GF-D8 (cell line): ENCODE results near the gene SUGP2.

ENCODE experiments used
- DNase-seq: peaks from one replicate; lab custom pipeline; 2025; lab: John Stamatoyannopoulos, UW

SUGP2 gene

DNA sequence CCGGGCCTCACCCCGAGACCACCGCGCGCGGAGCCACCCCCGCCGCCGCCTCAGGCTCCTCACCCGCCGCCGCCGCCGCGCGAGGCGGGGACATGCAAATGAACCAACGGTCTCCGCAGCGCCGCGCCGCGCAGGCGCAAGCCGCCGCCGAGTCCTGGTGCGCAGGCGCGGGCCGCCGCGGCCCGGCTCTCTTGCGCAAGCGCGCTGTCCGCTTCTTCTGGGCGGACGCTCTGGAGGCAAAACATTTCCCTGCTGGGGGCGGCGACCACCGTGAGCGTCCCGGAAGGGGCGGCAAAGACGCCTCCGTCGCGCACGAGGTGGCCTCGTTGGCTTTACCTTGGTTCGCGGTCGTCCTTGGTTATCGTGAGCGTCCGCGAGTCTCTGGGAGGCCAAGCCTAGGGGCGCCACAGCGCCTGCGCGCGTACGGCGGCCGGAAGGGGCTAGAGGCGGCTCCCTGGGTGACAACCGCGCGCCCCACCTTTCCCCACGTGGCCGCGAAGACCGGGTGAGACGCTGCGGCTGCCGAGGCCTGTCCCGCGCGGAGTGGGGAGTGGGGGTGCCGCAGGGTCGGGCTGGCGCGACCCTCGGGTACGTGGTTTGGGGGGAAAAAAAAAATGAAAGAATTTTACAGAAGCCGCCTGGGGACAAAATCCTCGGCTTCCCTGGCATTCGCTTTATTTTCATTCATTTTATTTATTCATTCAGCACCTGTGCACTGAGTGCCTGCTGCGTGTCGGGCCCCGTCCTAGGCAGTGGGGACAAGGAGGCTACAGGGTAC is at the start of gene SUGP2, which contains the start of gene ARMC6:
Gene SUGP2 (minus strand): TSS at position 92 of the 778 bp plus-strand sequence. CDS start 2,446 bp downstream, outside the sequence.
Gene ARMC6 (plus strand): TSS at position 178 of the 778 bp plus-strand sequence. CDS start 607 bp downstream, outside the sequence.
- peak; percentile 81 for DNase-seq

DNA sequence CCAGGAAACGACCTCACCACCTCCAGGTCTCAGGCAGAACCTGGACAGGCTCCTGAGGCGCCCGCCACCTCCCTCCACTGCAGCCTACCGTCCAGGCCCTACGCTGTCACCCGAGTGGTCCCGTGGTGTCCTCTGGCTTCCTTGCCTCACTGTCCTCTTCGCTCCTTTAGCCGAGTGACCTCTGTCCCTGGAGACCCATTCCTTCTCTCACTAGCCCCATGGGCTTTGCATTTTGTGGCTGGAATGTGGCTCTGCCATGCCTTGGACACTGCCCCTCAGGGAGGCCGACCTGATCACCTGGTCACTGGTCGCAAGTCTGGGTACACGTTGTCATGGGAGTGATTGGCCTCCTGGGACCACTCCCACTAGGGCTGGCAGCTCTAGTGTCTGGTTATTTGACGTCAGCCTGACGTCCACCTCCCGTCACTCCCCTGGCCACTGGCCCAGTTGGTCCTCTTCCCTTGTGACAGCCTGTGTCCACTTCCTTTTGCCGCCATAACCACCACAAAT is 48.4 kb upstream of the SUGP2 start:
- no peak for DNase-seq

DNA sequence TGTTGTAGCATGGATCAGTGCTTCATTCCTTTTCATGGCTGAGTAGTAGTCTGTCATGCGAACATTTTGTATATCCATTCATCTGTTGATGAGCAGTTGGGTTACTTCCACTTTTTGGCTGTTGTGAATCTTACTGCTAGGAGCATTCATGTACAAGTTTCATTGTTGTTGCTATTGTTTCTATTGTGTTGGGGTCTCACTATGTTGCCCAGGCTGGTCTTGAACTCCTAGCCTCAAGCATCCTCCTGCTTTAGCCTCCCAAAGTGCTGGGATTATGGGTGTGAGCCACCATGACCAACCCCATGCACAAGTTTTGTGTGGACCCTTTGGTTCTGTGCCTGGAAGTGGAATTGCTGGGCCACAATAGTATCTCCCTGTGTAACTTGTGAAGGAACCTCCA is 46.3 kb upstream of the SUGP2 start:
- DNase-seq = no peak

DNA sequence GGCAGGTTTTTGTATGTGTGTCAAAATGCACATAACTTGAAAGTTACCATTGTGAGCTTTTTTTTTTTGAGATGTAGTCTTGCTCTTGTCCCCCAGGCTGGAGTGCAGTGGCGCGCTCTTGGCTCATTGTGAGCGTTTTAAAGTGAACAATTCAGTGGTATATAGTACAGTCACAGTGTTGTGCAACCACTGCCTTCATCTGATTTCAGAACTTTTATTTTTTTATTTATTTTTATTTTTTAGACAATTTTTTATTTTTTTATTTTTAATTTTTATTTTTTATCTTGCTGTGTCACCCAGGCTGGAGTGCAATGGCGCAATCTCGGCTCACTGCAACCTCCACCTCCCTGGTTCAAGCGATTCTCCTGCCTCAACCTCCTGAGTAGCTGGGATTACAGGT is 45.5 kb upstream of the SUGP2 start:
- no peak for DNase-seq

DNA sequence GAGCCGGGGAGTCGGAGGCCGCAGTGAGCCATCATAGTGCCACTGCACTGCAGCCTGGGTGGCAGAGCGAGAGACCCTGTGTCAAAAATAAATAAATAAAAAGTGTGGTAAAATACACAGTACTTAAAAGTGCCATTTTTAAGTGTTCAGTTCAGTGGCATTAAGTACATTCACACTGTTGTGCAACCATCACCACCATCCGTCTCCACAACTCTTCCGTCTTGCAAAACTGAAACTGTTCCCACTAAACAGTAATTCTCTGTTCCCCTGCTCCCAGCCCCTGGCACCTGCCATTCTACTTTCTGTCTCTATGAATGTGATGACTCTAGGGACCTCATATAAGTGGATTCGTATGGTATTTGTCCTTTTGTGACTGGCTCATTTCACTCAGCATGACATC is 43.8 kb upstream of the SUGP2 start:
- DNase-seq = no peak

DNA sequence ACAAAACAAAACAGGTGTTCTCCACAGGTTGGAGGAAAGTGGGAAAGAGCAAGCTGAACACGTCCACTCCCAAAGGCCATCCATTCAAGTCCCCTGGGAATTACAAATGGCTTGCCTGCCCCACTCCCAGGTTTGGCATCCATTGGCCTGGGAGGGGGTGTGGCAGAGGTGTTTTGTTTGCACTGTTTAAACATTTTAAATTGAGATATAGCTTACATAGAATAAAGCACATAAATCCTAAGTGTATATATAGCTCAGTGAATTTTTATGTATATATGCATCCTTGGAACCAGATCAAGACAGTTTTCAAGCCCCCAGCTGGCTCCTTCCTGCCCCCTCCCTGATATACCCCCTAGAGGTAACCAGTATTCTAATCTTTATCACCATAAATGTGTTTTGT is 43.2 kb upstream of the SUGP2 start:
- no peak for DNase-seq

DNA sequence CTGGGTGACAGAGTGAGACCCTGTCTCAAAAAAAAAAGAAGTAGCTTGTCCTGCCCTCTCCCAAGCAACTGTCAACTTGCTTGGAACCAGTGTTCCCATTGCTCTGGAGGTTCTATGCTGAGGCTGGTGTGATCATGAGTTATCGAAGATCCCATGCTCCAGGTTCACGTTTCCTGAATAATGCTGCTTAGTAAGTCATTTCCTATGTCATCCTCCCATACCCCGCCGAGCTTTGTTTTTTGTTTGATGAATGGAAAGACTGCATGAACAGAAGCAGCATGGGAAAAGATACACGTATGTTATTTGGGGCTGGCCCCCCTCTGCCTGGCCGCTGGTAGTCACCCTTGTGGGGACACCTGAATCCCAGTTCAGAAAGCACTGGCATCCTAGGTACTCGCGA is 41.8 kb upstream of the SUGP2 start:
- DNase-seq = no peak

DNA sequence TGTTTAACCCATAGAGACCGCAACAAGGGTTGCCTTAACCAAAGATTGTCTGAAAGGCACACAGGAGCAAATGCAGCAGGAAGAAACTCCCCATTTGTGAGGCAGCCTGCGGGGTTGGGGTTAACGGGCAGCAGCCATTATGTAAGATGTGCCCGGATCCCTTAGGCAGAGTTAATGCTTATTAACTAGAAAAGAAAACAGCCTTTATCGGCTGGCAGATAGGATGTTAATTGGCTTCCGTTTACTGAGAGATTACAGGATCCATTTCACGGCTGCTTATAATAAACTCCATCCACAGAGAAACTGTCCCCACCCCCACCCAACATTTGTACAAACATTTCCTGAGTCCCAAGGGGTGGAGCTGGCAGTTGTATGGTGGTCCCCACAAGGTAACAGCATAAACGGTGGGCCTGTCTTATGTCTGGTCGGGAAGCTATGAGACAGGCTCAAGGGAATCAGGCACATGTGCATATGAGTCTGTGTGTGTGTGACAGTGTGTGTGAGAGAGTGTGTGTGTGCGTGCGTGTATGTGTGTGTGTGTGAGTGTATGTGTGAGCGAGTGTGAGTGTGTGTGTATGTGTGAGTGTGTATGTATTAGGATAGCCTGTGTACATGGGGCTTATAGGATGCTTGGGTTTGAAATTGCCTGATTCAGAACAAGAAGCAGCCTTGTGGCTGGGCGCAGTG is 41.0 kb upstream of the SUGP2 start:
- DNase-seq = no peak

DNA sequence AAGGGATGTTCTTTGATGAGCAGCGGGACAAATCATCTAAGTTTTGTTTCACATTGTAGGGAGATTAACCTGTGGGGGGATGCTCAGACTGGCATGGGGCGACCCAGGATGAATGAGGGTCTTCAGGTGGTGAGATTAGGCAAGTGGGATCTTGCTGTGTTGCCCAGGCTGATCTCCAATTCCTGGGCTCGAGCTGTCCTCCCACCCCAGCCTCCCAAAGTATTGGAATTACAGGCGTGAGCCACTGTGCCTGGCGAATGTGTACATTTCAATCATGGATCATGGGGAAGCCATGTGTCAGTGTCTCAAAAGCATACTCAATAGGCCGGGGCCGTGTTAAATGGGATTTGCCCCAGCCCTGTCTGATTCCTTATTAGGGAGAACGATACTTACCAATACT is 38.6 kb upstream of the SUGP2 start:
- DNase-seq = no peak

DNA sequence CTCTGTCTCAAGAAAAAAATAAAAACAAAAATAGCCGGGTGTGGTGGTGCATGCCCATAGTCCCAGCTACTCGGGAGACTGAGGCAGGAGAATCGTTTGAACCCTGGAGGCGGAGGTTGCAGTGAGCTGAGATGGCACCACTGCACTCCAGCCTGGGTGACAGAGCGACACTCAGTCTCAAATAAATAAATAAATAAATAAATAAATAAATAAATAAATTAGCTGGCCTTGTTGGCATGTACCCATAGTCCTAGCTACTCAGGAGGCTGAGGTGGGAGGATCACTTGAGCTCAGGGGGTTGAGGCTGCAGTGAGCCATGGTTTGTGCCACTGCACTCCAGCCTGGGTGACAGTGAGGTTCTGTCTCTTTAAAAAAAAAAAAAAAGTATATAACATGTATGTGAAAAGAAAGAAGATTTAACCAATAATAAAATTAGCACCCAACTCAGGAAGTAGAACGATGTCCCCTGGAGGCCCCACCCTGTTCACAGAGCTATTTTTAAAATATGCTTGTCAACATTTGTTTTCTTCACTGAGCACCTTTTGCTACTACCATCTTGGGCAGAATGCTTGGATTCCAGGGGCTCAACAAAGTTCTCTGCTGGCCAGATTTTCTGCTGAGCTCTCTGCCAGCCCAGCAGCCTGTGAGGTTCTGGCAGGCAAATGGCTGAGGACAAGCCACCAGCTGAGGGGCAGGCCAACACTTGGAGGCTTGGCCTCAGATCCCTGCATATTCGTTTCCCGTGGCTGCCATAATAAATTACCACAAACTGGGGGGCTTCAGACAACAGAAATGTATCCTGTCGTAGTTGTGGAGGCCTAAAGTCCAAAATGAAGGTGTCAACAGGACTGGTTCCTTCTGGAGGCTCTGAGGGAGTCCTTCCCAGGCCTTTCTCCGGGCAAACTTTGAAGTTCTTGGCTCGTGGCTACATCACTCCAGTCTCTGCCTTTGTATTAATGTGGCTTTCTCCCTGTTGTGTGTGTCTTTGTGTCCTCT is 35.6 kb upstream of the SUGP2 start:
- no peak for DNase-seq

DNA sequence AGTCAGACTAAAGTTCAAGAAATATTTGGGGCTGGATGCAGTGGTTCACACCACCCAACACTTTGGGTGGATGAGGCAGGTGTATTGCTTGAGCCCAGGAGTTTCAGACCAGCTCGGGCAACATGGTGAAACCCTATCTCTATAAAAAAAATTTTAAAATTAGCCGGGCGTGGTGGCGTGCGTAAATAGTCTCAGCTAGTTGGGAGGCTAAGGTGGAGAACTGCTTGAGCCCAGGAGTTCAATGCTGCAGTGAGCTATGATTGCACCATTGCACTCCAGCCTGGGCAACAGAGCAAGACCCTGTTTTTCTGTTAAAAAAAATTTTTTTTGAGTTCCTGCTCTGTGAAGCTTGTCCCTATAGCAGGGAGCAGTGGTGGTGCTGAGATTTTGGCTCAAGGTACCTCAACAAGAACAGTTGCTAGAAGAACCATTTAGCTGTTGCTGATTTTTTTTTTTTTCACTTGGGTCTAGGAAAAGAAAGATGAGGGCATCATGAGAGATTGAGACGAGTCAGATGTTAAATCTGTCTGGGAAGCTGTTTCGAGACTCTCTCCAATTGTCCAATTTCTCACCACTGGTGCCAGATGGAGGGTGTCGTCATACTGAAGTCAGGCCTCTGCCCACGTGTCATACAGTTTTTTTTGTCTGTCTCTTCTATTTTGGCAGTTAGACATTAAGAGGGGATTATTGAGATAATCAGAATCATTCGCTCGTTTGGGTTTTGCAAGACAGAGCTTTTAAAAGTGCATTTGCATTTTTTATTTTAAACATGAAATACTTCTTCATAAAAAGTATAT is 34.2 kb upstream of the SUGP2 start:
- DNase-seq = no peak

DNA sequence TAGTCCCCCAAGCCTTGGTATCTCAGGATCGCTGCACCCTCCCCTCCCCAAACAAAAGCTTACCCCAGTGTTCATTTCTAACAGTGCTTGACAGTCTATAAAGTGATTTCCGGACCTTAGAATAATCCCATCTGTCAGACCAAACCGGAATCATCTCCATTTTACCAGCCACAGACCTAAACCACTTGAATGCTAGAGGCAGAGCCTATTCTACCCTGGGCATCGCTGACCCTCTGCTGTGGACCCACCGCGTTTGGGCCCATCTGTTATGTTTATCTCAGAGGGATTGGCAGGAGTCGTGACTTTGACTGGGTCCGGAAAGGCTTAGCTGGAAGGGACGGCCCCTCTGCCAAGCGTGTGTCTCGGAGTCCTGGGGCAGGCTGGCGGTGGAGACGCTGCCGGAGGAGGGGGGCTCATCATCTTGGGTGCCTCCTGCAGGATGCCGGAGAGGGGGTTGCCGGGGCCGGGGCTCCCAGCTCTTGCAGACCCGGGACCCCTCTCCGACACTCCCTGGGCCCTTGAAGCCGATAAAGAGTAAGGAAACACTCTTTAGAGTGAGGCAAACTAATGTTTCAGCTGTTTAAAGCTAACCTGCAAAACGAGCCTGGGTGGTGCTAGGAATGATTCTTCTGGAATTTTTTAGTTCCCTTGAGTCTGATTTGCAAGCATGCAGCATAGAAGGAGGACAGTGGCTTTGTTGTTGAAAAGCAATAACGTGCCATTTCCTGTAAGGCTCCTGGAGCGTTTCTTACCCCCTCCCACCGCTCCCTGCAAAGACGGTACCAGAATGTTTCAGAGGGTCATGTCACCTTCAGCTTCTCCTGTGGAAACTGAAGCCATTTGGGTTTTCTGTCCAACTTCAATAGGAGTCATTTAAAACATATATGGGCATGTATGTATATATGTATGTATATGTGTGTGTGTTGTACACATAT is 31.8 kb upstream of the SUGP2 start:
- no peak for DNase-seq

DNA sequence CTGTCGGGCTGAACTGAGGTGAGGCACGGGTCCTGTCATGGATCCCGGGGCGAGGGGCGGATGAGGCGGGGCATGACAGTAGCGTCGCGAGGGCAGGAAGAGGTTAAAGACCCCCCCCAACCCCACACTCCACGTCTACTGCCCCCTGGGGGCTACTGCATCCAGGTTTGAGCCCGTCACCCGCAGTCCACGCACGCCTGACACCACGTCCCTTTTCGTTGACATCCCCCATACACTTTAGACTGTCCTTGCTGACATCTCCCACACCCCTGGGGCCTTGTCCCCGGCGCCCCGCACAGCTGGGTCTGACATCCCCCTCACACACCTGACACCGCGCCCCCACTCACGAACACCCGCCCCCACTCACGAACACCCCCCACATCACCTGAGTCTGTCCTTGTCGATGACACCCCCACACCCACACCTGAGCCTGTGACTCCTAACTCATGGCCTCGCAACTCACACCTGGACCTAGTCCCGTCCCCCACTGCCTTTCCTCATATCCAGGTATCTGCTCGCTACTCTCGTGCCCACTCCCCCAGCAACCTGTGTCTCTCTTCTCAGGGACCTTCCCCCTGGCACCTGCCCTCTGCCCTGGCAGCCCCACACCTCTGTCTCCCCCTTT is 30.9 kb upstream of the SUGP2 start:
- no peak for DNase-seq

DNA sequence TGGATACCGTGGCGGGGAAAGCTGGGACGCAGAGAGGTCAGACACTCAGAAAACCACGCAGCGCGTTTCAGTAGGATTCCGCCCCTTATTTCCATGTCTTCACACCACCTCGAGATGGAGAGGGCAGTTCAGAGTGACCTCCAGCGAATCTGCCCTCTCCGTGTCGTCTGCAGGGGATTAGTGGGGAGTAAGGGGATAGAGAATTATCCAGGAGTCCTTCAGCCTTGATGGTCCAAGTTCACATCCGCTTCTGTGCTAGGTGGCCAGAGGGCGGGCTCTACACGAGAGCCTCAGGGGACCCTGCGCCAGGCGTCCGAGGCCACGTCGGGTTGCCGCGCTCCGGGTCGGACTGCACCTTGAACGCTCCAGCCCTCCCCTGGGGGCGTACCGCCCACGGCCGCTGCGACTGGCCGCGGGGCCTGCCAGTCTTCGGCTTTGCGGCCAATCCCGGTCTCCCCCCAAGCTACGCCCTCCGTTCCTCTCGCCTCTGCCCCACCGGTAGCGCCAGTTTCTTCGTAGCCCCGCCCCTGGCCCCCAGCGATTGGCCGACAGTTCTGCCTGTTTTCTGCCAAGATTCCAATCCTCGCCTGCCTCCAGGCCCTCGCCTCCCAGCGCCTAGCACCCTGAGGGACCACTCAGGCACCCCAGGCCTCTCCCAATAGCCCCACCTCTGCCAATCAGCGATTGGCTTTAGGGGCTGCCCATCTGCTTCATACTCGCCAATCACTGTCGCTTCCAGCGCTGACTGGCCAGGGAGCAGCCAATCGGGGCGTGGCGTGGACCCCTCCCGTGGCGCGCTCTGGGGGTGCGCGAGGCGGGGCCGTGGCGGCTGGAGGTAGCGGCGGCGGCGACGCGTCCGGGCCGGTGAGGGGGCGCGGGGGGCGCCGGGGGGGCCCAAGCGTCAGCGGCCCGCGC is 30.1 kb upstream of the SUGP2 start, which contains the start of gene SLC25A42:
Gene SLC25A42 (plus strand): TSS at position 812 of the 915 bp plus-strand sequence. CDS start 32,131 bp downstream, outside the sequence.
- DNase-seq = peak; percentile 98

DNA sequence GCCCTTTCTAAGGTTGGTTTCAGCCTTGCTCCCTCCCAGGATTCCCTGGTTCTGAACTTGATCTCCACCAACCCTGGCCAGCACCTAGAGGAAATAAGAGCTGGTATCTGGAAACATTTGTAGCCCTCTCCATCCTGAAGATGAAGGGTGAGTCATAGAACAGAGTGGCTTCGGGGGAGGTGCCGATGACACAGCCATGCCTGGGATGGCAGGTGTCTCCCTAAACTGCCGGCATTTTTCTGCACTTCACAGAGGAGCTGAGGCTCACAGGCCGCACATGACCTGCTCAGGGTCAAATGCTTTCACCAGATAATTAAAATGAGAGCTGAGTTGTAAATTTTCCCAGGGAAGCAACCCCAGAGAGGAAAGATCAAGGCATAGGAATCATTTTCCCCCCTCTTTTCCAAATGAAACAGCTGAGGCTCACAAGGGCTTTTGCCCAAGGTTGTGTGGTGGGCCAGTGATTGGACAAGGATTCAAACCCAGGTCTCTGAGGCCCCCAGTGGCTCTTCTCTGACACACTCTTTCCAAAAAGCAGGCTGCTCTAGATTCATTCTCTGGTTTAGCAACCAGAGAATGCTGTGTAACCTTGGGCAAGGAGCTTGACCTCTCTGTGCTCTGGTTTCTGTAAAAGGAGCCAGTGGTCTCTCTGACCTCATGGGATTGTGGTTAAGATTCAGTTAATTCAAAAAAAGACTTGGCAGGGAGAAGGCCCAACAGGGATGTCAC is 29.3 kb upstream of the SUGP2 start:
- no peak for DNase-seq

DNA sequence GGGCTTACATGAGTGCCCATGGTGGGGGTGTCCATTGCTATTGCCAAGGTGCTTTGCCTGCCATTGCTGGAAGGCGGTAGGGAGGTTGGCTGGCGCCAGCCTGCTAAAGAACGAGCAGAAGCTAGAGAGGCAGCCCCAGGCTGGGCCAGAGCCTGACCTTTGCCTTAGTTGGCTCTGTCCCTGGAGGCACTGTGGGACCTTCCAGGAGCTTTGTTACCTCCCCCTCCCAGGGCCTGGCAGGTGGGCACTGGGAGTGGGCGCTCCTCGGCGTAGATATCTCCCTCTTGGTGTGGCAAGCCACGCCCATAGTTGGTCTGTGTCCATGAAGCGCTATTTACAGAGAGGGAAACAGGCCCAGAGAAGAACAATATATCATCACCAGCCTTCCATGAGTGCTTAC is 28.2 kb upstream of the SUGP2 start:
- no peak for DNase-seq

DNA sequence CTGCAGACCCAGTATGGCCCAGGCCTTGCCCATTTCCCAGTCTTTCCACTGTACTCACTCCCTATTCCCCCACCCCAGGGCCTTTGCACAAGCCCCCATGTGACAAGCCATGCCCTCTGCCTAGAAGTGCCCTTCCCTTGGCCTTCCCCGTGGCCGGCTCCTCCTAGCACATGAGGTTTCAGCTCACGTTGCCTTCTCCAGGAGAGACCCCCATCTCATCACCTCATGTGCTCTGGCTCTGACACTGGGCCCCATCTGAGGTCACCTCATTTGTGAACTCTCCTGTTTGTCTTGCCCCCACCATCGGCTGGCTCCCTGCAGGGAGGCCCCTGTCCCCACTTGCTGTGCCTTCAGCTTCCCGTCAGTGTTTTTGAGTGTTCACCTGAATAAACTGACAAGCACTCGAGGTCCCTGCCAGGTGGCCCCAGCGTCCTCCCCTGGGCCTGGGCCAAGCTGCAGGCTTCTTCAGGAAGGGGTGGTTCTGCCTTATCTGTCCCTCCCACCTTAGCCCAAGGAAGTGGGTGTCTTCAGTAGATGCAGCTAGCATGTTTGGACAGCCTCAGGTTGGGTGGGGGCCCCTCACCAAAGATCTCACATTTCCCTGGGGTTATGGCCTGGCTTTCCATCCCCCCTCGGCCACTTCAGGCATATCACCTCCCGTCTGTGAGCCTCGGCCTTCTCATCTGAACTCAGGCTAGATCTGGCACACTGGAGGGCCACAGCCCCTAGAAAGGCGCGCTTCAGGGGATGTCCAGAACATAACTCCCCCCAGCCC is 26.7 kb upstream of the SUGP2 start:
- DNase-seq = no peak
